ENCODE measurements around the gene HAUS3.

DNA sequence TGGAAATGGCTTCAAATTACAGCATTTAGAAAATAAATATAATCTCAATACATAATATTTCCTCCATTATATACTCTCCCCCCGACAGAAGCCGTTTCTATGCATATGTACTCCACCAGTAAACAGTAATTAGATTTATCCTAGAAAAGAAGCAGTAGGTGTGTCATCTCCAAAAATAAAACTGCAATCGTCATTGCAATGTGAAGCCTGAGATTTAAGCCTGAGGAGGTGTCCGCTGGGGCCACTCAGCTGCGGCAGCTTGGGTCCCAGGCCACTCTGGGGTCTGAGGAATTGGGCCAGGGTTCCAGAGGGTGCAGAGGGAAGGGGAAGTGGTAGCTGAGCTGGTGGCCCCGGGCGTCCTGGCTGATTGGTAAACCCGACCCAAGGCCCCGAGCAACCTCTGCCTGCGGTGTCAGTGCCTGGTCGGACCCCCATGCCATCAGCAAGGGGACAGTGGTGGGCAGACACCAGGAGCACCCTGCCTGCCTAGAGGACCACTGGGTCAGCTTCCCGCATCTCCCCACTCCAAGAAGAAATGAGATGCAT is 27.8 kb upstream of the HAUS3 start:
- TF ChIP-seq, protein P1, sequence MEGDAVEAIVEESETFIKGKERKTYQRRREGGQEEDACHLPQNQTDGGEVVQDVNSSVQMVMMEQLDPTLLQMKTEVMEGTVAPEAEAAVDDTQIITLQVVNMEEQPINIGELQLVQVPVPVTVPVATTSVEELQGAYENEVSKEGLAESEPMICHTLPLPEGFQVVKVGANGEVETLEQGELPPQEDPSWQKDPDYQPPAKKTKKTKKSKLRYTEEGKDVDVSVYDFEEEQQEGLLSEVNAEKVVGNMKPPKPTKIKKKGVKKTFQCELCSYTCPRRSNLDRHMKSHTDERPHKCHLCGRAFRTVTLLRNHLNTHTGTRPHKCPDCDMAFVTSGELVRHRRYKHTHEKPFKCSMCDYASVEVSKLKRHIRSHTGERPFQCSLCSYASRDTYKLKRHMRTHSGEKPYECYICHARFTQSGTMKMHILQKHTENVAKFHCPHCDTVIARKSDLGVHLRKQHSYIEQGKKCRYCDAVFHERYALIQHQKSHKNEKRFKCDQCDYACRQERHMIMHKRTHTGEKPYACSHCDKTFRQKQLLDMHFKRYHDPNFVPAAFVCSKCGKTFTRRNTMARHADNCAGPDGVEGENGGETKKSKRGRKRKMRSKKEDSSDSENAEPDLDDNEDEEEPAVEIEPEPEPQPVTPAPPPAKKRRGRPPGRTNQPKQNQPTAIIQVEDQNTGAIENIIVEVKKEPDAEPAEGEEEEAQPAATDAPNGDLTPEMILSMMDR (IDR thresholded peaks at IDR 0.05; ENCODE audit: insufficient read depth, low read length, poor library complexity, severe bottlenecking): no peak
- TF ChIP-seq EZH2phosphoT487 (conservative IDR thresholded peaks at IDR 0.05; ENCODE audit: low read length): no peak
